ENCODE measurements around the gene IFITM1.
"Not testable (repeated sequence)": the region's sequence is repeated elsewhere in the genome, so short reads cannot be mapped to it uniquely, and the experiment has no call there.

IFITM1 gene

GRCh38 chr11:362642-363442 lies 49.0 kb downstream of the IFITM1 start:
- Histone ChIP-seq H3K27ac (no peak overlapping the region), H3K27me3 (replicated peaks) (peaks cover 18% of the 10 kb centered on the region), H3K36me3 (replicated peaks) (no peaks in the 10 kb centered on the region), H3K4me3 (ENCODE audit: low read depth, low read length) (no peak overlapping the region)
- DNase-seq, result no peak
- in situ Hi-C loops (cut with HindIII; ENCODE audit: low pct_ligation_motif_present, low sequenced_read_pairs), result no loop called here
- TF ChIP-seq, protein P1, sequence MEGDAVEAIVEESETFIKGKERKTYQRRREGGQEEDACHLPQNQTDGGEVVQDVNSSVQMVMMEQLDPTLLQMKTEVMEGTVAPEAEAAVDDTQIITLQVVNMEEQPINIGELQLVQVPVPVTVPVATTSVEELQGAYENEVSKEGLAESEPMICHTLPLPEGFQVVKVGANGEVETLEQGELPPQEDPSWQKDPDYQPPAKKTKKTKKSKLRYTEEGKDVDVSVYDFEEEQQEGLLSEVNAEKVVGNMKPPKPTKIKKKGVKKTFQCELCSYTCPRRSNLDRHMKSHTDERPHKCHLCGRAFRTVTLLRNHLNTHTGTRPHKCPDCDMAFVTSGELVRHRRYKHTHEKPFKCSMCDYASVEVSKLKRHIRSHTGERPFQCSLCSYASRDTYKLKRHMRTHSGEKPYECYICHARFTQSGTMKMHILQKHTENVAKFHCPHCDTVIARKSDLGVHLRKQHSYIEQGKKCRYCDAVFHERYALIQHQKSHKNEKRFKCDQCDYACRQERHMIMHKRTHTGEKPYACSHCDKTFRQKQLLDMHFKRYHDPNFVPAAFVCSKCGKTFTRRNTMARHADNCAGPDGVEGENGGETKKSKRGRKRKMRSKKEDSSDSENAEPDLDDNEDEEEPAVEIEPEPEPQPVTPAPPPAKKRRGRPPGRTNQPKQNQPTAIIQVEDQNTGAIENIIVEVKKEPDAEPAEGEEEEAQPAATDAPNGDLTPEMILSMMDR (IDR thresholded peaks at IDR 0.05; ENCODE audit: low read depth, low read length, missing control alignments), result no peak

DNA sequence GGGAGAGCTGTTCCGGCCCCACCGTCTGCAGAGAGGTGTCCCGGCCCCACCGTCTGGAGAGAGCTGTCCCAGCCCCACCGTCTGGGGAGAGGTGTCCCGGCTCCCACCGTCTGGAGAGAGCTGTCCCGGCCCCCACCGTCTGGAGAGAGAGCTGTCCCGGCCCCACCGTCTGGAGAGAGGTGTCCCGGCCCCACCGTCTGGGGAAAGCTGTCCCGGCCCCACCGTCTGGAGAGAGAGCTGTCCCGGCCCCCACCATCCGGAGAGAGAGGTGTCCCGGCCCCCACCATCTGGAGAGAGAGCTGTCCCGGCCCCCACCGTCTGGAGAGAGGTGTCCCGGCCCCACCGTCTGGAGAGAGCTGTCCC lies 49.6 kb downstream of the IFITM1 start:
- in situ Hi-C loops (cut with HindIII; ENCODE audit: low pct_ligation_motif_present, low sequenced_read_pairs); H3K4me3 ChIP-seq (ENCODE audit: low read depth, low read length); H3K27ac ChIP-seq; DNase-seq; H3K36me3 ChIP-seq (replicated peaks): not testable (repeated sequence)
- peaks cover 23% of the 10 kb centered on the region for H3K27me3 ChIP-seq (replicated peaks)

DNA sequence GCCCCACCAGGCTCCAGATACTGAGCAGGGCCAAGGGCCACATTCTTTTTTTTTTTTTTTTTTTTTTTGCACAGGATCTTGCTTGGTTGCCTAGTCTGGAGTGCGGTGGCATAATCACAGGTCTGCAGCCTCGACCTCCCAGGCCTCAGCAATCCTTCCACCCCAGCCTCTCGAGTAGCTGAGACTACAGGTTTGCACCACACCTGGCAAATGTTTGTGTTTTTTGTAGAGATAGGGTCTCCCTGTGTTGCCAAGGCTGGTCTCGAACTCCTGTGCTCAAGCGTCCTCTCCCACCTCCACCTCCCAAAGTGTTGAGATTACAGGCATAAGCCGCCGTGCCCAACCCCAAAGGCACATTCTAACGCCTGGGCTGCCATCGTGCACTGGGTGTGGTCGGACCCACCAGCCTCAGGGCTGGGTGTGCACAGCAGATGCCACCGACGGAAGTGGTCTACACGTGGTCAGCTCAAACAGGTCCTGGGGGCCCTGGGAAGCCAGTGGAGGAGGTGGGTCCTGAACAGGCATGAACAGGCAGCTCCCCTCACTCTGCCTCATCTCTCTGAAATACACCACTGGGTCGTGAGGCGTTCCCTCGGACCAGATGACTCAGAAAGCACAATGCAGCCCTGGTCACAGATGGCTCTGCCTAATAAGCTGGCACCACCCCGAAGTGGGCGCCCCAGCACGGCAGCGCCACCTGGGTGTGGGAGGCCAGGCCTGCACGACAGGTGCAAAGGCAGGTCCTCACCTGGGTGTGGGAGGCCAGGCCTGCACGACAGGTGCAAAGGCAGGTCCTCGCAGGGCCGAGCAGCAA lies 50.3 kb downstream of the IFITM1 start:
- TF ChIP-seq, protein P1 (IDR thresholded peaks at IDR 0.05; ENCODE audit: low read depth, low read length, missing control alignments), result peak; percentile 35
- H3K36me3 ChIP-seq (replicated peaks), result no peaks in the 10 kb centered on the region
- DNase-seq, result no peak

More for the DNA sequence above, 50.3 kb downstream of the IFITM1 start:
- Histone ChIP-seq H3K27ac (no peak overlapping the region), H3K4me3 (ENCODE audit: low read depth, low read length) (no peak overlapping the region), H3K27me3 (replicated peaks) (peaks cover 27% of the 10 kb centered on the region)
- in situ Hi-C loops (cut with HindIII; ENCODE audit: low pct_ligation_motif_present, low sequenced_read_pairs), result no loop called here
